Astrocyte of the cerebellum (primary cell): Measurements from ENCODE around the gene RSAD1.
A peak's percentile ranks its signal among the peaks of the same experiment; 100 is the strongest.
"Not testable (repeated sequence)": the region's sequence is repeated elsewhere in the genome, so short reads cannot be mapped to it uniquely, and the experiment has no call there.

ENCODE experiments used
- DNase-seq: peaks from one replicate; pipeline ENCODE4 v3.0.0-alpha.2; 2011; ENCODE audit warnings: low read depth
- H3K4me3 ChIP-seq: 2 replicates; pipeline ENCODE4 v1.5.1; 2011; ENCODE audit warnings: mild to moderate bottlenecking, low read depth, low read length, moderate library complexity
- CTCF ChIP-seq: IDR thresholded peaks from 2 replicates; pipeline ENCODE4 v1.5.1; 2012; ENCODE audit warnings: low read length, low read depth, moderate library complexity, mild to moderate bottlenecking; ENCODE audit errors: missing control alignments
- in situ Hi-C: cut with HindIII; loops from 2 replicates; pipeline ENCODE4 v1.10.0; 2017; ENCODE audit warnings: low sequenced_read_pairs

The RSAD1 gene

DNA sequence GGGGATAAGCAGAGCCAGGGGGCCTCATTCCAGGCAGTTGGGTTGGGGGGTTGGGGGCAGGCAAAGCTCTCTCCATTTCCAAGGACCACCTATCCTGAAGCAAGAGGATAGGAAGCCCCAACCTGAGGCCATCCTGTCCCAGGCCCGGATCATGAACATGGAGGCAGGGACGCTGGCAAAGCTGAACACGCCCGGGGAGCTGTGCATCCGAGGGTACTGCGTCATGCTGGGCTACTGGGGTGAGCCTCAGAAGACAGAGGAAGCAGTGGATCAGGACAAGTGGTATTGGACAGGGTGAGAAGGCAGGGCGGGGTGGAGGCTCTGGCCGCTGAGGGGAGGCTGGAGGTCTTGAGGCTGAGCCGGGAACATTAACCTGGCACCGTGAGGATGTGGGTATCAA, 6.4 kb upstream of the RSAD1 start:
- H3K4me3 ChIP-seq, result no peak overlapping the region
- no peak for DNase-seq
- no peak for TF ChIP-seq CTCF
- in situ Hi-C loops, result no loop called here

DNA sequence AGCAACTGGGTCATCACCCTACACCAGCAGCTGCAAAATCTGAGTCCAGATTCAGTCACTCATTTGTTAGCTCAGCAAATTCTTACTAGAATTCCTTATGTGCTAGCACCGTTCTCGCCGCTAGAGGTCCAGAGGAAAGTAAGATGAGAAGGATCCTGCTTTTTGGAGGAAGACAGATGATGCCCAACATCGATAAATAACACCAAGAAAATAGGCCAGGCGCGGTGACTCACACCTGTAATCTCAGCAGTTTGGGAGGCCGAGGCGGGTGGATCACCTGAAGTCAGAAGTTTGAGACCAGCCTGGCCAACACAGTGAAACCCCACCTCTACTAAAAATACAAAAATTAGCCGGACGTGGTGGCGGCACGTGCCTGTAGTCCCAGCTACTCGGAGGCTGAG, 5.9 kb upstream of the RSAD1 start:
- peak; percentile 41 for TF ChIP-seq CTCF
- in situ Hi-C loops, H3K4me3 ChIP-seq: not testable (repeated sequence)

DNA sequence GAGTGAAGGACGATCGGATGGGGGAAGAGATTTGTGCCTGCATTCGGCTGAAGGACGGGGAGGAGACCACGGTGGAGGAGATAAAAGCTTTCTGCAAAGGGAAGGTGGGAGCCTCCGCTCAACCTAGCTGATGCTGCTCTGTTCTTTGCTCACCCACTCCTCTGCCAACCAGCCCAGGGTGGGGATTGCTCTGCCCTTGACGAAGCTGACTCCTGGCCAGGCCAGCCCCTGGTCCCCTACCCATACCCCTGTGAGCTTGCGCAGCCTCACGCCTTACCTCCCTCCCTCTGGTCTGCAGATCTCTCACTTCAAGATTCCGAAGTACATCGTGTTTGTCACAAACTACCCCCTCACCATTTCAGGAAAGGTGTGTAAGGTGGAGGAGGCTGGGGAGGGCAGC, 4.8 kb upstream of the RSAD1 start:
- in situ Hi-C loops, result no loop called here
- no peak for DNase-seq
- no peak overlapping the region for H3K4me3 ChIP-seq
- no peak for TF ChIP-seq CTCF

More for the DNA sequence above, 5.9 kb upstream of the RSAD1 start:
- not testable (repeated sequence) for DNase-seq

DNA sequence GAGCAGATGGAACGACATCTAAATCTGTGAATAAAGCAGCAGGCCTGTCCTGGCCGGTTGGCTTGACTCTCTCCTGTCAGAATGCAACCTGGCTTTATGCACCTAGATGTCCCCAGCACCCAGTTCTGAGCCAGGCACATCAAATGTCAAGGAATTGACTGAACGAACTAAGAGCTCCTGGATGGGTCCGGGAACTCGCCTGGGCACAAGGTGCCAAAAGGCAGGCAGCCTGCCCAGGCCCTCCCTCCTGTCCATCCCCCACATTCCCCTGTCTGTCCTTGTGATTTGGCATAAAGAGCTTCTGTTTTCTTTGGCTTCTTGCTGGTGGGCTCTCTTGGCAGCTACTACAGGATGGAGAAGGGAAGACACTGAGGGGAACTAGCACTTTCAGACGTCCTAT, 4.1 kb upstream of the RSAD1 start:
- in situ Hi-C loops, result no loop called here
- TF ChIP-seq CTCF, result no peak
- H3K4me3 ChIP-seq, result no peak overlapping the region
- DNase-seq, result no peak

DNA sequence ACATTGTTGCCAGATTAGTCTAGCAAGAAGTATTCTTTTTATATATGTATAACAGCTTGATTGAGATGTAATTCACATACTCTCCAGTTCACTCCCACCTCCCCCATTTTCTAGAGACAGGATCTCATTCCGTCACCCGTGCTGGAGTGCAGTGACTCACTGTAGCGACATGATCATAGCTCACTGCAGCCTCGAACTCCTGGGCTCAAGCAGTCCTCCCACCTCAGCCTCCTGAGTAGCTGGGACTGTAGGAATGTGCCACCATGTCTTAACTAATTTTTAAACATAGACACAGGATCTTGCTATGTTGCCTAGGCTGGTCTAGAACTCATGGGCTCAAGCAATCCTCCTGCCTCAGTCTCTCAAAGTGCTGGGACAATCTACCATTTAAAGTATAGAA, 3.3 kb upstream of the RSAD1 start:
- TF ChIP-seq CTCF, result no peak
- no peak for DNase-seq
- in situ Hi-C loops, result no loop called here
- no peak overlapping the region for H3K4me3 ChIP-seq

DNA sequence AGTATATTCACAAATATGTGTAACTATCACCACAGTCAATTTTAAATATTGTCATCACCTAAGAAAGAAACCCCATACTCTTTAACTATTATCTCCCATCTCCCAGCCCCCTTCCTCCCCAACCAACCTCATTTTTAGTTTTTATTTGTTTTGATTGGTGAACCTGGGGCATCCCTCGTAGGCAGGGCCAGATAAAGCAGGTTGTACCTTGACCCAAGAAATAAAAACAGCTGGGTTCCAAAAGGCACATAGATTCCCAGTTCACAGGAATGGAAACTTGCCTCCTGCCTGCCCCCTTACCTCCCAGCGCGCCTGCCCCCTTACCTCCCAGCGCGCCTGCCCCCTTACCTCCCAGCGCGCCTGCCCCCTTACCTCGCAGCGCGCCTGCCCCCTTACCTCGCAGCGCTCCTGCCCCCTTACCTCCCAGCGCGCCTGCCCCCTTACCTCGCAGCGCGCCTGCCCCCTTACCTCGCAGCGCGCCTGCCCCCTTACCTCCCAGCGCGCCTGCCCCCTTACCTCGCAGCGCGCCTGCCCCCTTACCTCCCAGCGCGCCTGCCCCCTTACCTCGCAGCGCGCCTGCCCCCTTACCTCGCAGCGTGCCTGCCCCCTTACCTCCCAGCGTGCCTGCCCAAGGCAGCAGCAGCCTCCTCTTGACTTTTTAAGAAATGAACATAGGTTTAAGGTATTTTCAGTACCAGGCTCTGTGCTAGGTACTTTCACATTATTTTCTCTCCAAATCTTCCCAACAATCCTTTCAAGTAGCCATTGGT, 2.7 kb upstream of the RSAD1 start:
- in situ Hi-C loops, DNase-seq, H3K4me3 ChIP-seq: not testable (repeated sequence)

- no peak overlapping the region for H3K4me3 ChIP-seq
- TF ChIP-seq CTCF, result no peak
- no peak for DNase-seq
- in situ Hi-C loops, result no loop called here
Measured at GRCh38 chr17:50476545-50477315, 1.9 kb upstream of the RSAD1 start.
